NCI-H146 (cell line): Measurements from ENCODE around the gene BIN1.
A peak's percentile ranks its signal among the peaks of the same experiment; 100 is the strongest.

Experiments used
- DNase-seq: peaks from one replicate; lab custom pipeline; 2025; lab: John Stamatoyannopoulos, UW

The BIN1 gene

DNA sequence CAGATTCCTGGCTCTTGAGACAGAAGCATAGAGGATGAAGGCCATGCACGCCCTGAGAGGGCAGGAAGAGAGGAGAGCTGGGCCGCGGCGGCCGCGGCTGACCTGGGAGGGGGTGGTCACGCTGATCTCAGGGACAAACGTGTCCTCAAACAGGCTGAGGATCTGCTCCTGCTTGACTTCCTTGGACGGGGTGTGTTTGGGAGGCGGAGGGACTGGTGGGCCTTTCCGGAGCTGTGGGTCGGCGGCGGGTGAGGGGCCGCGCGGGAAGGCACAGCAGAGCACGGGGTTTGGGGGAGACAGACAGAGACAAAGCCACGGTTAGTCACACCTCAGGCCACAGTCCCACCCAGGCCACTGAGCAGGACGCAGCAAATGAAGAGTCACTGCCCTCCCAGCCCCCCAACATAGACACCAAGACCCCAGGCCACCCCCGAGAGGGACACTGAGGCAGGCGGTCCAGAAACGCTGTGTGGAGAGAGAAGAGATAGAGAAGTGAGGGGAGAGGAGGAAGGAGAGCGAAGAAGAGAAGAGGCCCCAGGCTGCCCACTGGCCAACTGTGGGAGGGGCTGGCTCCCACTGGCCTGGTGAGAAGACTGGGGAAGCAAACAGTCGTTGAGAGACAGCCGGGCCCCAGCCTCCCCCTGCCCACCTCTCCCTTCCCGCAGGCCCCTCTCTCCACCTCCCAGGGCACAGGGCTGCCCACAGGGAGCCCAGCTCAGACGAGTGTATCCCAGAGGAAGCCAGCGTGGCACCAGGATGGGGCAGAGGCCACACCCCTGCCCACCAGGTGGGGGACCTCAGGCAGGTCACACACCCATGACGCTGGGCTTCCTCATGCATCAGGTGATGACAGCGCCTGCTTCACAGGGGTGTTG is 49.3 kb downstream of the BIN1 start:
- no peak for DNase-seq

DNA sequence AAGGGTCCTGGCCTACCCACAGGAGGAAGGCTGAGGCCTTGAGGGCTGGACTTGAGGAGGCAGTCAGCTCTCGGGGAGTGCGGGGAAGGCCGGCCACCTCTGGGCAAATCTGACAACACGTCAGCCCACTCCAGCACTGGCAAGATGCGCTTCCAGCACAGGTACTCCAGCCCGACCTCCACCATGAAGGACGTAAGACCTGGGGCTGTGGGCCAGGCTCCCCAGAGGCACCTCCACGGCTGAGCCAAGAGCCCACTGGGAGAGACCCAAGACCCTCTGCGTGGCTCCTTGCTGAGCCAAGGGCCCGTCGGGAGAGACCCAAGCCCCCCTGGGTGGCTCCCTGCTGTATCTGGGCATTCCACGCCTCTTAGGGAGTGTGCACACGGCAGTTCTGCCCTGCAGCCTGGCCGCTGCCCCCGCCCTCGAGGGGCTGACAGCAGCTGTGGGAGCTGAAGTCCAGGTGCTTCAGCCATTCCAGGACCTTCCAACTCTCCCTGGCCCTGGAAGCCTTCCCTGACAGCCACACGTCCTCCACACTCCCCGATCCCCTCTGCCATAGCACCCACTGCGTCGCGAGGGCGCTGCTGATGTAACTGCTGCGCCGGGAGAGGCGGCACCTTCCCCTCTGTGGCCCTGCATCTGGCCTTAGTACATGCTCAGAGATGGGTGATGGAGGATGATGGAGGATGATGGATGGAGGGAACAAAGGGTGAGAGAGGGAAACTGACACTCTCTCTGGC is 50.2 kb downstream of the BIN1 start:
- no peak for DNase-seq

DNA sequence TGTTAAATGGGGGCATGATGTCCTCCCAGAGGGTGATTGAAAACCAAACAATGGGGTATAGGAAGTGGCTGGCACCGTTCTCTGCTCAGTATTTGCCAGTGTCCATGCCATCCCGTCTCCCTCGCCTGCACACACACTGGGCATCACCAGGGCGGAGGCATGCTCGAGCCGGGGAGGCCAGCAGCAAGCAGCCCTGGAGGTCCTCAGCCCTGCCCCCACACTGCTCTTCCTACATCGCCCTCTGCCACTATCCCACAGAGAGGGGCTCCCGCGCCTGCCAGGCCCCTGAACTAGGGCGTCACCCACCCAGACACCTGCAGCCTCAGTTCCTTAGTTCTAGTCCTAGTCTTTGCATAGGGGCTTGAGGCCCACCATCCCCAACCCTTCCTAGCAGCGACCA is 50.9 kb downstream of the BIN1 start:
- no peak for DNase-seq

DNA sequence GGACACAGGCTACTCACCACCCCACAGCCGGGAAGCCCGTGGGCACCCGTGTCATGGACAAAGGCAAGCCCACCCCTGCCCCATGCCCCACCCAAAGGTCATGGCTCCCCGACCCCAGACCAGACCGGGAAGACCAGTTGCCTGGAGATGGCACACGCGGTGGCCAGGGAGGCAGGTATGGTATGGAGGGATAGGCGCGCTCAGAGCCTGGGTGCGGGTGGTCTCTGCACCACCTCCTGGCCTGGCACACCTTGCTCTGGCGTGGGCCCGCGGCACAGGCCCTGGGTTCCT is 51.2 kb downstream of the BIN1 start:
- DNase-seq: no peak

DNA sequence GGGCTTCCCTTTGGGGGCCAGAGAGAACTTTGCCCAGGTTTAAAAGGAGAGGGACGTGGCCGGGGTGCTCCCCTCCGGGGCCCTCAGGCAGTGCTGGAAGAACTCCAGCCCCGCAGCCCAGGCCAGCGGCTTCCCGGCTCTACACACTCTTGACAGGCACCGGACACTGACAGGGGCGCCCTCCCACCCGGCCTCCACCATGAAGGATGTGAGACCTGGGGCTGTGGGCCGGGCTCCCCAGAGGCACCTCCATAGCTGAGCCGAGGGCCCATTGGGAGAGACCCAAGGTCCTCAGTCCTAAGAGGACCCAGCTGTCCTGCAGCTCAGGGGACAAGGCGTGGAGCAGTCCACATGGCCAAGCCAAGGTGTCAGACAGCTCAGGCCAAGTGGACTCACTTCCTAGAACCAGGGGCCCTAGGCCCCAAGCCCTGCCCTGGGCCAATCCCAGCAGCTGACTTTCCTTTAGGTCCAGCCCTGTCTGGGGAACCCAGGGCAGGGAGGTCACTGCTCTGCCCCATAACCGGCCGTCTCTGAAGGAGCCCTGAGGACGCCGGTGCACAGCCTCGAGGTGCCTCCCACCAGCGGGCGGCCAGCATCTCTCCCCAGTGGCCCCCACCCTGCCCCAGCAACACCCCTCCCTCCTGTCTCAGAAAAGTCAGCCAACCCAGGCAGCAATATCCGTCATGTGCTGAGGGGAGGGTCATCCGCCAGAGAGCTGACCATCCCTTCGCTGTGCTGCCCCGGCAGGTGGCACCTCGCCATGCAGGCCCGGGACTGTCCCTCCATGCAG is 51.8 kb downstream of the BIN1 start:
- DNase-seq: no peak

DNA sequence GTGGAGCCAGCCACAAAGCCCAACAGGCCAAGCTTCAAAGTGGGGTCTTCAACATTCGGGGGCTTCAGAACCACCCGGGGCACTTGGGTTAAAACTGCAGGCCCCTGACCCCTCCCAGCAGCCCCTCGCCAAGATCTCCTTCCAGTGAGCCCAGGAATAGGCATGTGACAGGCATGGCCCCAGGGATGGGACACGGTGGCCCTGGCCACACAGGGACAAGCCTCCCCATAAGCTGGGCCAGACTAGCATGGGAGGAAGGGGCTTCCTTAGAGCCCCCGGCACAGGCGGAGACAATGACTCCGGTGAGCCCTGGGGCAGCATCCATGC is 52.4 kb downstream of the BIN1 start:
- no peak for DNase-seq

DNA sequence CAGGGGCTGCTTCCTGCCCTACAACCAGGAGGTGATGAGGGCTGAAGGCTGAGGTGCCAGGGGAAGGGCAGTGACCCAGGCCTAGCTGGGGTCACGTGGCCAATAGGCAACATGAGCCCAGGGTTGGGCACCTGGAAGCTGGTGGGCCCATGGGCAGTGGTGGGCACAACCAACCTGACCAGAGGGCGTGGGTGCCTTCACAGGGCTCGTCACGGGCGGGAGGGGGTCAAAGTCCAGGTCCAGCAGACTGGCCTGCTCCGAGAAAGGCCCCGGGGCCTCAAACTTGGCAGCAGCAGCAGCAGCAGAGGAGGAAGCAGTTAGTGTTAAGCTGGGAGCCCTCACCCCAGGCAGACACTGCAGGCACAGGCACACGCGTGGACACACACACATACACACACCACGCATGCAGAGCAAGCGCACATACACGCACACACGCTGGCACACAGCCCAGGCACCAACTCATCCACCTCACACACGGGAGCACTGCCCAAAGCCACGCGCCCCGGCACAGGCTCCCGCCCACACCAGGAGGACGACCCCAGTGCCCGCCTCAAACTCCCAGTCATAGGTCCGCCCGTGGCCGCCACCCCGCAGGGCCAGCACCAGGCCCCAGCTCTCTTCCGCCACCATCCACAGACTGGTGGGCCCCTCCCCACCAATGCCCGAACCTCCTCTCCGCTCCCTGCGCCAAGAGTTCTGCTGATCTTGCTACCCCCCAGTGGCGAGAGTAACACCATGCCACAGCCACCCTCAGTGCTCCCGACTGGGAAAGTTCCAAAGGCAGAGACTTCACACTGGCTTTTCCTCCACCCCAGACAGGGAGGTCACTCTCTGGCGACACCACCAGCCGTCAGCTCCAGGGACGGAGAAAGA is 53.0 kb downstream of the BIN1 start:
- no peak for DNase-seq

DNA sequence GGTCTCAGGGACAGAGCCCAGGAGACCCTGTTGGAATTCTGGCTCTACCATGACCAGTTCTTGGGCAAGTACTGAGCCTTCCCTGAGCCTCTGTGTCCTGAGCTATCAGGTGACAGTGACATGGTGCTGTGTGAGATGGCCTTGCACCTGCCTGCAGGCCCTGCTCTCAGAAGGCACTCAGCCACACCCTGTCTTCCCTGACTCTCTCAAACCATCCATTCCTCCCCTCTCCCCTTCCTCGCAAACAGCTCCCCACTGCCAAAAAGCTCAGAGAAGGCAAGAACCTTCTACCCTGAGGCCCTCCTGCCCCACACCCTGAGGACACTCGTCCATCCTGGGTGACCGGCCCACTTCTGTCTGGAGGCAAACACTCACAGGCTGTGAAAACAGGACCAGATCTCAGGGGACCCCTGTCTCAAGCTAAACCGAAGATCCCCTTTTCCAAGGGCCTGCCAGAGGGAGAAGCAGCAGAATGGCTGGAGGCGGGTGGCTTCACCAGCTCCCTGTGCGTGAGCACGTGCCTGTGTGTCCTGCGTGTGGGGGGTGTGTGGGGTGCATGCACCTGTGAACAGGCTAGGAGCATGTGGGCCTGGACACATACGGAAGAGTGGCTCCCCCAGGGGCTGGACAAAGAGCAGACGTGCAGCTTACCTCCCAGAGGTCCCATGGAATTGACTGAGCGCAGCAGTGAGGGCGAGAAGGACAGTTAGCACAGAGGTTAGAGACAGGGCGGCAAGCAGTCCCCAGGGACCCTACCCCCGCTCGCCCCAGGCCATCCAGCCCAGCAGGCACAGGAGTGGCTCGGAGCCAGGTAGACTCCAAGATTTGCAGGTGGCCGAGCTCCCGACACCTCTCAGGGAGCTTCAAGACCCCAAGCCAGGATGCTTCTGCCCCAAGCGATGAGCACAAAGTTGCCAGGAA is 53.9 kb downstream of the BIN1 start:
- DNase-seq: no peak

DNA sequence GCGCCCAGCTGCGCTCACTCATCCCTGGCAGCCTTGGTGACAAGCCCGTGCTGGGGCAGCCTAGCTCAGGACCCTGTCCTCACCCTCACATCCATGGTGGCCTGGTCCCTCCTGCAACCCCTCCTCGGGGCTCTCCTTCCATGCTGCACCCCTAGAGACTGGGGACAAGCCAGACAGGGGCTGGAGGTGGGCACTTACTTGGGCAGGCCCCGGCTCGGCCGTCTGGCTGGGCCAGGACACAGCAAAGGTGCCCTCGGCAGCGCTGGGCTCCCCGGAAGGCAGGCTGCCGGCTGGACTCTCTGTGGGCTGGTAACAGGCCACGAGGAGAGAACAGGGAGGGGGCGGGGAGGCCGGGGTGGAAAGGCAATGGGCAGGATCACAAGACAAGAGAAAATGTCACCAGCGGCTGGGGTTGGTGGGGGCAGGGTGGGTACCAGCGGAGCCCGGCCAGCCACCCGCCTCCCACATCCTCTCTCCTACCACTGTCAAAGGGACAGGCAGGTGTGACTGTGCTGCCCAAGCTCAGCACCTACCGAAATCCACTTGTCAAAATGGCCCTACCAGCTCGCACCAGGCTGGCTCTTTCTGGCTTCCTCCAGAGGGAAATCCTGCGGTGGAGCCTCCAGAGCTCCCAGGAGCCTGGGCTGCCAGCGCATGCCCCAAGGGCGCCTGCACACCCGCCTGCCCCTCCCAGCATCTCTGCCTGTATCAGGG is 54.7 kb downstream of the BIN1 start:
- no peak for DNase-seq

DNA sequence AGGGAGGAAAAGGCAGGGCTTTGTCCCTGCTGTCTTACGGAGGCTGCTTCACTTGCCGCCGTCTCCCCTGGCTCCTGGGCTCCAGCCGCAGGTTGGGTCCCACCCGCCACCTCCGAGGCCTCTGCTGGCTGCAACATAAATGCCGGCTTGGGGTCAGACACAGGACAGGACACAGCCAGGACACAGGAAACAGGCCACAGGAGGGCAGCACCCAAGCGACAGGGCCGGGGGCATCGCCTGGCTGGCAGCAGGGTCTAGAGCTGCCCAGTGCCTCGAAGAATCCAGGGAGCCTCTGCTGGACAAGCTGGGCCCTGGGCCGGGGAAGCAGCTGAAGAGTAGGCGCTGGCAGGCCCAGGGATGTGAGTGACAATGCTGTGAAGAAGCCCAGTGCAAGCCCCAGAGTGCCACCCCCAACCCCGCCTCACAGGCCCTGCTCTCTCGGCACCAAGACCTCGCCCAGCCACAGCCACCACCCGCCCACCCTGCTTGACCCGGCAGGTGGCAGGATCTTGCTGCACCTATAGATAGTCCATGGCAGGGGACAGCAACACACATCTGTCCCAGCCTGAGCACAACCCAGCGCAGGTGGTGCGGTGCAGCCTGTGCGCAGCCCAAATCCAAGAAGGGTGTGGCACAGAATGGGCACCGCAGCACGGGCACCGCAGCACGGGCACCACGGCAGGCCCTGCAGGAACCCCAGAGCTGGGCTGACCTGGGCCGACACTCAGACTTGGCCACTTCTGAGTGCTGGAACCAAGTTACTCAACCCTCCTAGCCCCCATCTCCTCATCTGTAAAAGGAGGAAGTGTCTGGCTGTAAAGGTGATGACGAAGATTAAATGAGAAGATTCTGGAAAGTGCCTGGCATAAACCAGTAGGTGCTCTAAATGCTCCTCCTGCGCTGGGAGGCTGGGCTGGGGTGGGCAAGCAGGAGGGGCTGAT is 55.6 kb downstream of the BIN1 start:
- DNase-seq: no peak

DNA sequence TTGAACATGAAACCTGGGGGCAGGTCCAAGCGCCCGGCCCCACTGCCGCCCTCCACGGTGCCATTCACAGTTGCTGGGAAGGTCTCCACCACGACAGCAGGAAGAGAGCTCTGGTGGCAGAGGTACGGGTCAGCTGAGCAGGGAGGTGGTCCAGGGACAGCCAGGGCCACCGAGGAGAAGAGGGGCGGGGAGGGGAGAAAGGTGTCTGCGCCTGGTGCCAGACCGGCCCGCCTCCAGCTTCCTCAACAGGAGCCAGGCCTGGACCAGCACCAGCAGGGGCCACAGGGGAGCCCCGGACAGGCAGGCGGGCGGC is 56.2 kb downstream of the BIN1 start:
- no peak for DNase-seq

DNA sequence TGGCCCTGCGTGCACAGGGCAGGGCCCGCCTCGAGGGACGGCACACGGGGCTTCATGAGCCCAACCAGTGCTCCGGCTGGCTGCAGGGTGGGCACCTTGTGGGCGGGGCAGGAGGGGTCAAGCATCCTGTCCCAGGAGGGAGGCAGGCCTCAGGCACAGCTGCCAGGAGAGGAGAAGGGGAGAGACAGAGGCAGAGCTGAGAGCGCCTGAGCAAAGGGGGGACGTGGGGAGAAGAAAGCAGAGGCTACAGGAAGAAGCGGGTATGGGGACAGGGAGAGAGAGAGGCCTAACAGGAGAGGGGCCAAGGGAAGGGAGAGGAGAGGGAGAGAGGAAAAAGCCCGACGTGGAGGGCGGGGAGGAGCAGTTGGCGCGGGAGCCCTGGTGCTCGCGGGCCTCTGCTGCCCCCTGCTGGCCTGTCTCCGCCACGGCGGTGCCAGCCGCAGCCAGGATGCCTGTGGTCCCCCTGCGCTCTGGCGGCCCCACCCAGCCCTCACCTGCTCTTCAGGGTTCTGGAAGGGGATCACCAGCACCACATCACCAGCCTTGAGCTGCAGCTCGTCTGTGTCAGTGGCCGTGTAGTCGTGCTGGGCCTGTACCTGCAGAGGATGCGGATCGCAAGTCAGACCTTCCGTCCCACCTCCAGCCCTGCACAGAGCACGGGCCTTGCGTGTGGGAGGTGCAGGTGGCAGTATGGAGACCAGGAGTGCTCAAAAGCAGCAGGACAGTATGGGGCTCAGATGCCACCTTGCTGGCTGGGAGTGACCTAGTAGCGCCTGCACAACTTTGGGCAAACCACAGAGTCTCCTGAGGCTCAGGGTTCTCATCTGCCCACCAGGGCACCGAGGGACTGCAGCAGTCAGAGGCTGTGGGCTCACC is 56.8 kb downstream of the BIN1 start:
- DNase-seq: peak; percentile 34

DNA sequence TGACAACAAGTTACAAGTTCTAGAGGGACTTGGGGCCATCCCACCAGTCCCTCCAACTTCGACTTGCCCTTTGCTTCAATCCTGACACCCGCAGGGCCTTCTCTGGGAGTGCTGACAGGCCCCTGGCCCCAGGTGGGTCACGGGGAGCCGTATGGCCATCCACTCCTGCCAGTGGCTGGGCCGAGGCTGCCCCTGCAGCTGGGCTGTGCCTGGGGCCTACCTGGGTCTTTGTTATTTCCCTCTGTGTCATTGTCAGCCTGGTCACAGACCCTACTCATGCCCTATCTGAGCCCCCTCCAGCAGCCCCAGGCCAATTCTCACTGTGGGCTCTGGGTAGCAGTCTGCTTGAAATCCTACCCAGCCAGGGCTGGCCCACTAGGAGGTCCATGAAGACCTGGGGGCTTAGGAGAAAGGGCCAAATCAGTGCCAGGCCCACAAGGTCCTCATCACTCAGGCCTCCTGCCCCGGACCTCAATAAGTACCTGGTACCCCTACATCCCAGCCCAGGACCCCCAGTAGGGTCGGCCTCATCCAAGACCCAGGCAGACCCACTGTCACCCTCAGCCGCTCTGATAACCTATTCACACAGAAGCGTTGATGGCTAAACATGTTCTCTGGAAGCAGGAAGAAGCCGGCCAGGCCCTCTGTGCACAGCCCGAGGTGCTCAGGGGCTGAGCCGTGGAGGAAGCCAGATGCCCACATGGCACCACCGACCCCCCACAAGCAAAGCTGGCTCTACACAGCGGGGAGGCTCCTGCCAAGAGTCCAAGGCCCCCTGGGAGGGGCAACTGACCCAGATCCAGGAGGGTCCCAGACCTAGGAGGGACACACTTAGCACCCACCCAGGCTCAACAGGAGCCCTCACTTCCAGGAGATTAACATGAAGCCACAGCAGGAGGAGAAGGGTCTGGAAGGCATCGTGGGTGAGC is 57.7 kb downstream of the BIN1 start:
- no peak for DNase-seq

DNA sequence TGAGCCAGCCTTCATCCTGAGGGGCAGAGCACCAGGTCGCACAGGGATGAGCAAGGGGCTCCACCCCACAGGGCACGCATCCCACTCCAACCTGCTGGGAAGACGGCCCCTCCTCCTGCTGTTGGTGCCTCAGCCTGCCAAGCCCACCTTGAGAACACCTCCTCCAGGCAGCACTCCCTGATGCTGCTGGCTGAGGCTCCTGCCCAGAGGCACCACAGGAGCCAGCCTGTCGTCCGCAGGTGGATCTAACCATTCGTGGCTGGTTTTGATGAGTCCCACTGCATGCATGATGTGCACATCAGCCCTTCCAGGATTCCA is 58.4 kb downstream of the BIN1 start:
- DNase-seq: no peak

DNA sequence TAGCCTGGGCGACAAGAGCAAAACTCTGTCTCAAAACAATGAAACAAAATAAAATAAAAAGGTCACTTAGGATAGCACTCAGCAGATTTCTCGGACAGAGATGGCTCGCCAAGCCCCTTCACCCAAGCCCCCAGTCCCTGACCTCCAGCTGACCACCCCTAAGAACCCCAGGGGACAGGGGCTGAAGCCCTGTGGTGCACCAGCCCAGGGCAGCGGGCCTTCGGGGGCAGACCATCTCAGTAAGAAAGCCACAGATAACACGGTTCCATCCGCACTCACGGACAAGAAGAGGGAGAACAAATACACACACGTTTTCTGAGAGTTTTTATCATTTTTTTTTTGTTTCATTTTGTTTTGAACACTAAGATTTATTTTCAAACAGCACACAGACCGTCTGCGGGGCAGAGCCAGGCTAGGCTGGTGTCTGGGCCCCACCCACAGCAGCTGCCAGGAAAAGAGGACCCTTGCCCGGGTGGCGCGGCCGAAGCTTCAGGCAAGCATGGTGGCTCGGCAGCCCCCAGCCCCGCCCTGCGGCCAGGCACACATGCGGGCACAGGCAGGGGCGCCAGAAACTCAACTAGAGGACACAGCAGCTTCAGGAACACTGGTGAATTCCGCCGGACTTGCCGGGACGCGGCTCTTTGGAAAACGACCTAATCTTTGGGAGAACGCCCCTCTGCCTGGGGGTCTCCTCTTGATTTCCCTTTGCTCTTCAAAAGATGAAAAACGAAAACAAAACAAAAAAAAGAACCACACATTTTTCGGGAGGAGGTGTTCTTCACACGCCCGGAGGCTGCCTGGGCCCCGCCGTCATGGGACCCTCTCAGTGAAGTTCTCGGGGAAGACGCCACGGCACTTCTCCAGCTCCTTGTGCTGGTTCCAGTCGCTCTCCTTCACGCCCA is 59.0 kb downstream of the BIN1 start:
- no peak for DNase-seq

DNA sequence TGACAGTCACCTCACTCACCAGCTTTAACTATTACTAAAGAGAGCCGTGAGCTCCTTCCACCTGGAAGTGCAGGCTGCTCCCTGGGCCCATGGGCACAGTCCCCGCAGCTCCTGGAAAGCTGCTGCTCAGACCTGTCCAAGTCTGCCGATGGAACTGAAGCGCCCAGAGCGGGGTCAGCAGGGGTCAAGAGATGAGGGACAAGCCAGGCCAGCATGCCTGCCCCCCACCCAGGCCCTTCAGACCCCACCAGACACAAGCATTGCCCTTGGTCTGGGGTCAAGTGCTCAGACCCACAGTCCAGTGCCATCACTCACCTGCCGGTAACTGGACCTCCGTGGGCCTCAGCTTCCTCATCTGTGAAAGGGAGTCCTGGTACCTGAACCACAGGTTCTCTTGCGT is 59.9 kb downstream of the BIN1 start:
- no peak for DNase-seq
